ENCODE measurements around the gene MEF2D. TPM values are rescaled to one million over a fixed set of nuclear protein-coding genes. Genes with fewer than 3 reads are reported as not detected.
A peak's percentile ranks its signal among the peaks of the same experiment; 100 is the strongest.

Gene MEF2D
- total and polyA plus RNA-seq, 4 donors = 8.1 to 95.8 (median 54.8) TPM

DNA sequence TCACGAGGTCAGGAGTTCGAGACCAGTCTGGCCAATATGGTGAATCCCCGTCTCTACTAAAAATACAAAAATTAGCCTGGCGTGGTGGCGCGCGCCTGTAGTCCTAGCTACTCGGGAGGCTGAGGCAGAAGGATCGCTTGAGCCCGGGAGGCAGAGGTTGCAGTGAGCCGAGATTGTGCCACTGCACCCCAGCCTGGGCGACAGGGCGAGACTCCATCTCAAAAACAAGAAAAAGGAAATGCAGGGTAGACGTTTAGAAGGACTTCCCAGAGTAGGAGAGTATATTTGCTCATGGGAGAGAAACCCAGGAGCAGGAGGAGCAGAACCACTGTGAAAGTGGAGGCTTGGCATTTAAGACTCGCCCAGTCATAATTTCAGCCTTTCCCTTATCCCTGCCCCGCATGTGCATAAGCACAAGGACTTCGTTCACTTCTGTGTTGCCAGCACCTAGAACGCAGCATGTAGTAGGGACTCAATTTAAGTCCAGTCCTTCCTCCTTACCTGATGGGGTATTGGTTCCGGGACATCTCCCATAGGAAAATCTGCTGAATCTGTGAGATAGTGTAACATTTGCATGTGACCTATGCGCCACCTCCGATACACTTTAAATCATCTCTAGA, 5.2 kb upstream of the MEF2D start:
- Histone ChIP-seq H3K27me3 (ENCODE audit: control insufficient read depth in 1 of 2, insufficient read depth in 2 of 2, low read length in 1 of 2) (no peaks in the 10 kb centered on the region), H3K4me1 (ENCODE audit: control insufficient read depth in 1 of 2, insufficient read depth in 2 of 2, low read length in 2 of 2) (peaks cover 2 to 3% of the 10 kb centered on the region in 2 donors), H3K27ac (ENCODE audit: low read depth in 1 of 2, low read length in 2 of 2) (peak overlapping the region; percentile 40 to 87), H3K36me3 (ENCODE audit: control insufficient read depth in 1 of 2, insufficient read depth in 2 of 2, low read length in 1 of 2) (no peaks in the 10 kb centered on the region), H3K4me3 (ENCODE audit: low read length in 2 of 2) (no peak overlapping the region), H3K9me3 (ENCODE audit: control insufficient read depth, low read length) (no peaks in the 10 kb centered on the region)
- DNase-seq (no peak), ATAC-seq (ENCODE audit: low FRiP score) (no peak)
- 79 to 83% methylated on average over 21 of the region's 21 CpGs for WGBS, 2 donors
- intact Hi-C loops (cut with DNase I) = no loop called here

DNA sequence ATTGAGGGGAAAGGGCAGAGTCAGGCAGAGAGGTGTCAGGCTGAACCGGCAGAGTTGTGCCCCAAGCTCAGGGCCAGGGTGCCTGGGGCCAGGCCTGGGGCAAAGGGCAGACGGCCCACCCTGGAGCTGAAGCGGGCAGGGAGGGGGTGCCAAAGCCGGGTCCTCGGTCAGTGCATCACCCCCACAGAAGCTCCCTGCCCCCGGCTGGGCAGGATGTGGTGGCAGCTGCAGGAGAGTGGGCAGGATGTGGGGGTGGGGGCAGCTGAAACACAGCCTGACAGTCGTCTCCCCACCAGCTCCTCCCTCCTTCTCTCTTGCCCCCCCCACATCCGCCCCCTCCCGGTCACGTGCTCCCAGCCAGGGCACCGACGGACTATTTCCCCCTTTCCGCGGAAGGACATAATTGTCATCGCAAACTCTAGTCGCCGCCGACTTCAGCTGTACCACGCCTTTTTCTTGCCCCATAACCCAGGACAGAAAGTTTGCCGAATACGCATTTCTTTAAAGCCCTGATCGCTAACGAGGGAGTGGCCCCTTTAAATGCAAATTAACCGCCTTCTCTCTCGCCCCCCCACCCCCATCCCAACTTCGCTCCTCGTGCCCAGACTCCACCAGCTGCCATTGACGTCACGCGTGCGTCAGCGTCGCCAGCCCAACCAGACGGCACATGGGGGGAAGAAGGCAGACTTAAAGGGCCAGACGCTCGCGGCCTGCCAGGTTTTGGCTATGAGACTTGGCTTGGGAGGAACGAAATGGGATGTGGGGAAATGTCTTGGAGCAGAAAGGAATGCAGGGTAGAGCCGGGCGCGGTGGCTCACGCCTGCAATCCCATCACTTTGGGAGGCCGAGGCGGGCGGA, 4.5 kb upstream of the MEF2D start:
- peaks cover 2 to 3% of the 10 kb centered on the region in 2 donors for H3K4me1 ChIP-seq (ENCODE audit: control insufficient read depth in 1 of 2, insufficient read depth in 2 of 2, low read length in 2 of 2)
- WGBS, 2 donors = 2 to 3% methylated on average over 43 to 45 of the region's 45 CpGs
- H3K4me3 ChIP-seq (ENCODE audit: low read length in 2 of 2) = no peak overlapping the region
- intact Hi-C loops (cut with DNase I) = no loop called here
- no peaks in the 10 kb centered on the region for H3K36me3 ChIP-seq (ENCODE audit: control insufficient read depth in 1 of 2, insufficient read depth in 2 of 2, low read length in 1 of 2)
- H3K9me3 ChIP-seq (ENCODE audit: control insufficient read depth, low read length) = no peaks in the 10 kb centered on the region
- H3K27me3 ChIP-seq (ENCODE audit: control insufficient read depth in 1 of 2, insufficient read depth in 2 of 2, low read length in 1 of 2) = no peaks in the 10 kb centered on the region
- DNase-seq (peak; percentile 100), ATAC-seq (ENCODE audit: low FRiP score) (peak; percentile 82)
- peak overlapping the region; percentile 76 to 98 for H3K27ac ChIP-seq (ENCODE audit: low read depth in 1 of 2, low read length in 2 of 2)

DNA sequence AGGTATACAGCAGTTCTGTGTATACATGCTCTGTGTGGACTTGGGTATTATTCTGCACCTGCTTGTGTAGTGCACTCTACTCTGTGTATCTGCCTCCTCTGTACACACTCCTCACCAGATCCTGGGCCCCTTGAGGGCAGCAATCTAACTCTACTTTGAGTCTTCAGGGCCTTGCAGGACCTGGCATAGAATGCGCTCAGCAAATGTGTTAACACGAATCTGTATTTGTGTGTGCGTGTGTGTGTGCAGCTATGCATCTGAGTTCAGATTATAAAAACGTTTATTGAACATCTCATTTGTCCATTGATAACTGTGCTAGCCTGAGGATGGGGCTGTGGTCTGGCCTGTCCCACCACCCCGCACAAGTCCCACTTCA, 3.9 kb upstream of the MEF2D start:
- ATAC-seq (ENCODE audit: low FRiP score) (no peak), DNase-seq (no peak)
- H3K9me3 ChIP-seq (ENCODE audit: control insufficient read depth, low read length) = no peaks in the 10 kb centered on the region
- H3K27ac ChIP-seq (ENCODE audit: low read depth in 1 of 2, low read length in 2 of 2) = peak overlapping the region; percentile 76 to 98
- peaks cover 2 to 3% of the 10 kb centered on the region in 2 donors for H3K4me1 ChIP-seq (ENCODE audit: control insufficient read depth in 1 of 2, insufficient read depth in 2 of 2, low read length in 2 of 2)
- intact Hi-C loops (cut with DNase I) = no loop called here
- H3K36me3 ChIP-seq (ENCODE audit: control insufficient read depth in 1 of 2, insufficient read depth in 2 of 2, low read length in 1 of 2) = no peaks in the 10 kb centered on the region
- WGBS, 2 donors = 32 to 34% methylated on average over 5 of the region's 5 CpGs
- no peak overlapping the region for H3K4me3 ChIP-seq (ENCODE audit: low read length in 2 of 2)
- H3K27me3 ChIP-seq (ENCODE audit: control insufficient read depth in 1 of 2, insufficient read depth in 2 of 2, low read length in 1 of 2) = no peaks in the 10 kb centered on the region

DNA sequence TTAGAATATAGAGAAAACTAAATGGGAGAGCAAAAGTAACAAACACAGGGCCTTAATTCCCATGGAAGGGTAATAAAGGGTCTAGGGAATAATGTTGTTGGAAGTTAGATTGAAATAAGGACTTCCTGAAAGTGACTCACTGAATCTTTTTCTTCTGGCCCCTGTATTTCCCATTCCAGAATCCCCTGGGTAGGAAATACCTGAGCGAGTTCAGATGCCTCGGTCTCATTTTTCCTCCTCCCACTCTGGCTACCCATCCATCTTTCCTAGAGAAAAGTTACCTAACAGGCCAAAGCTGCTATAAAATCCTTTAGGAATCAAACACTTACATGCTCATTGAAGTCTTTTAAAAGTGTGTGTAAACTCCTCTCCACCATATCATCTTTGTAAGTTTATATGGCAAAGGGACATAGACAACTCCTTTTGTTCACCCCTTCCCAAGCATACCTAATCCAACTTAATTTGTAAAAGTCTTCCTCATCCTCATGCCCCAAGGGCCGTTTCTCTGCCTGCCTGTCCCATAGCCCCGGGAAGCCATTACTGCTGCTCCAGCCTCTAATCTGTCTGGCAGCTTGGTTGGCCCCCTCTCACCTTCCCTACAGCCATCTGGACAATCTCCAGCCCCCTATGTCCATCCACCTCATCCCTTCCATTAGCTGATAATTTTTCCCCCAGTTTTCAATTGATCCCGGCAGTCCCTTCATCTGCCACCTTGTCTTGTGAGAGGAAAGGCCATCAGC, 3.3 kb upstream of the MEF2D start:
- intact Hi-C loops (cut with DNase I) = no loop called here
- Histone ChIP-seq H3K4me1 (ENCODE audit: control insufficient read depth in 1 of 2, insufficient read depth in 2 of 2, low read length in 2 of 2) (peaks cover 0 to 3% of the 10 kb centered on the region in 2 donors), H3K27me3 (ENCODE audit: control insufficient read depth in 1 of 2, insufficient read depth in 2 of 2, low read length in 1 of 2) (no peaks in the 10 kb centered on the region), H3K36me3 (ENCODE audit: control insufficient read depth in 1 of 2, insufficient read depth in 2 of 2, low read length in 1 of 2) (no peaks in the 10 kb centered on the region), H3K9me3 (ENCODE audit: control insufficient read depth, low read length) (no peaks in the 10 kb centered on the region), H3K4me3 (ENCODE audit: low read length in 2 of 2) (no peak overlapping the region), H3K27ac (ENCODE audit: low read depth in 1 of 2, low read length in 2 of 2) (peak overlapping the region; percentile 76 to 98)
- DNase-seq (no peak), ATAC-seq (ENCODE audit: low FRiP score) (no peak)
- 42 to 46% methylated on average over 5 of the region's 5 CpGs for WGBS, 2 donors

DNA sequence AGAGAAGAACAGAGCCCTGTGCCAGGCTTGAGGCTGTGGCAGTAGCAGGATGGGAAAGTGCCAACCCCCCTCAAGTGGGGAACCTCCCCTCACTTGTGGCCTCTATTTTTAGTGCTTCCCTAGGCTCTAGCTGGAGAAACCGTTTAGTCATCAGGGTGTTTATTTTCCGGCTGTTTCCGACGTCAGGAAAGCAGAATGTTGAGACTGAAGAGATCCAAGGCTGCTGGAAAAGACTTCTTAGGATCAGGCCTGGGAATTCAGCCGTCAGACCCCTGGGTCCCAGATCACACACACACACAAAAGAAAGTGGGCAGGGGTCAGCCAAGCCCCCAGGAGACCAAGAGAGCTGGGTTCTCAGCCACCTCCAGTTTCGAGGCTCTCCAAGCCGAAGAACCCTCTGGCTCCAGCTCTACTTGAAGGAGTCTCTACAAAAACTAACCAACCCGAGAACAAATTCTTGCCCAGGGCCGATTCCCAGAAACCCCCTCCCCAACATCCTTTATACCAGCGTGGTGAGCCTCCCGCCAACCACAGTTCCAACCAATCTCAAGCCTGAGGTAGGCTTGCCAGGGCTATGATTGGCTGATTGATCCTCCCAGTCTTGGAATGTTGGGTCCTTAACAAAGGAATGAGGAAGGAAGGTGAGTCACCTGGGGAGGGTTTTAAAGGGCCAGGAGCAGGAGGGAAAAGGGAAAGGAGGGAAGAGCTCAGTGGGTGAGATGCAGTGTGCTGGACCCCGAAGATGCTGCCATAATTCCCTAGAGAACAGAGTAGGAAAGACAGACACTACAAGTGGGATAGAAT, 2.5 kb upstream of the MEF2D start:
- ATAC-seq (ENCODE audit: low FRiP score) (peak; percentile 53), DNase-seq (peak; percentile 90 to 91)
- no peaks in the 10 kb centered on the region for H3K9me3 ChIP-seq (ENCODE audit: control insufficient read depth, low read length)
- 4 to 6% methylated on average over 12 of the region's 12 CpGs for WGBS, 2 donors
- H3K4me1 ChIP-seq (ENCODE audit: control insufficient read depth in 1 of 2, insufficient read depth in 2 of 2, low read length in 2 of 2) = peaks cover 0 to 3% of the 10 kb centered on the region in 2 donors
- no peak overlapping the region for H3K4me3 ChIP-seq (ENCODE audit: low read length in 2 of 2)
- H3K27me3 ChIP-seq (ENCODE audit: control insufficient read depth in 1 of 2, insufficient read depth in 2 of 2, low read length in 1 of 2) = no peaks in the 10 kb centered on the region
- H3K27ac ChIP-seq (ENCODE audit: low read depth in 1 of 2, low read length in 2 of 2) = peak overlapping the region; percentile 76 to 98
- H3K36me3 ChIP-seq (ENCODE audit: control insufficient read depth in 1 of 2, insufficient read depth in 2 of 2, low read length in 1 of 2) = no peaks in the 10 kb centered on the region
- intact Hi-C loops (cut with DNase I) = no loop called here

- no peaks in the 10 kb centered on the region for H3K9me3 ChIP-seq (ENCODE audit: control insufficient read depth, low read length)
- intact Hi-C loops (cut with DNase I) = no loop called here
- H3K27ac ChIP-seq (ENCODE audit: low read depth in 1 of 2, low read length in 2 of 2) = peak overlapping the region; percentile 76 to 96
- no peaks in the 10 kb centered on the region for H3K27me3 ChIP-seq (ENCODE audit: control insufficient read depth in 1 of 2, insufficient read depth in 2 of 2, low read length in 1 of 2)
- ATAC-seq (ENCODE audit: low FRiP score) (no peak), DNase-seq (no peak)
- H3K36me3 ChIP-seq (ENCODE audit: control insufficient read depth in 1 of 2, insufficient read depth in 2 of 2, low read length in 1 of 2) = no peaks in the 10 kb centered on the region
- no peak overlapping the region for H3K4me3 ChIP-seq (ENCODE audit: low read length in 2 of 2)
- peaks cover 0 to 3% of the 10 kb centered on the region in 2 donors for H3K4me1 ChIP-seq (ENCODE audit: control insufficient read depth in 1 of 2, insufficient read depth in 2 of 2, low read length in 2 of 2)
- 0 to 3% methylated on average over 1 of the region's 1 CpG for WGBS, 2 donors
Measured at GRCh38 chr1:156502391-156502893, 1.9 kb upstream of the MEF2D start.

GRCh38 chr1:156500793-156501506, 375 bp upstream of the MEF2D start:
- H3K4me3 ChIP-seq (ENCODE audit: low read length in 2 of 2) = peak overlapping the region; percentile 49 to 73
- no peaks in the 10 kb centered on the region for H3K9me3 ChIP-seq (ENCODE audit: control insufficient read depth, low read length)
- H3K4me1 ChIP-seq (ENCODE audit: control insufficient read depth in 1 of 2, insufficient read depth in 2 of 2, low read length in 2 of 2) = peaks cover 3 to 10% of the 10 kb centered on the region in 2 donors
- no peaks in the 10 kb centered on the region for H3K36me3 ChIP-seq (ENCODE audit: control insufficient read depth in 1 of 2, insufficient read depth in 2 of 2, low read length in 1 of 2)
- DNase-seq (peak; percentile 96 to 98), ATAC-seq (ENCODE audit: low FRiP score) (peak; percentile 92)
- 0% methylated on average over 39 to 57 of the region's 57 CpGs for WGBS, 2 donors
- H3K27ac ChIP-seq (ENCODE audit: low read depth in 1 of 2, low read length in 2 of 2) = peak overlapping the region; percentile 96 to 98
- intact Hi-C loops (cut with DNase I) = loop anchor here in 1 of 2 donors (2.0 kb wide), 1 partner anchor 44 kb away; no protein-coding TSS in a partner anchor
- no peaks in the 10 kb centered on the region for H3K27me3 ChIP-seq (ENCODE audit: control insufficient read depth in 1 of 2, insufficient read depth in 2 of 2, low read length in 1 of 2)
